Nucleus accumbens (tissue), 56 donors: ENCODE measurements around the gene SLC9A9.
A peak's percentile ranks its signal among the peaks of the same experiment; 100 is the strongest.

Experiments
- DNase-seq, 56 donors: peaks; one replicate each; lab custom pipeline; 2025; lab: John Stamatoyannopoulos, UW

The SLC9A9 gene

DNA sequence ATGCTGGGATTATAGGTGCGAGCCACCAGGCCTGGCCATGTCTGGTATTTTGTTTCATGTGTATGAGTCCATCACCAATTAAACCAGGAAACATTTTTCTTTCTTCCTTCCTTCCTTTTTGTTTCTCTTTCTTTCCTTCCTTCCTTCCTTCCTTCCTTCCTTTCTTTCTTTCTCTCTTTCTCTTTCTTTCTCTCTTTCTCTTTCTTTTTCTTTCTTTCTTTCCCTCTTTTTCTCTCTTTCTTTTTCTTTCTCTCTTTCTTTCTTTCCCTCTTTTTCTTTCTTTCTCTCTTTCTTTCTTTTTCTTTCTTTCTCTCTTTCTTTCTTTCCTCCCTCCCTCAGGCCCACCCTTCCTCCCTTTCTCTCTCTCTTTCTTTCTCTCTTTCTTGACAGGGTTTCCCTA lies 83.4 kb downstream of the SLC9A9 start:
- no peak for DNase-seq

DNA sequence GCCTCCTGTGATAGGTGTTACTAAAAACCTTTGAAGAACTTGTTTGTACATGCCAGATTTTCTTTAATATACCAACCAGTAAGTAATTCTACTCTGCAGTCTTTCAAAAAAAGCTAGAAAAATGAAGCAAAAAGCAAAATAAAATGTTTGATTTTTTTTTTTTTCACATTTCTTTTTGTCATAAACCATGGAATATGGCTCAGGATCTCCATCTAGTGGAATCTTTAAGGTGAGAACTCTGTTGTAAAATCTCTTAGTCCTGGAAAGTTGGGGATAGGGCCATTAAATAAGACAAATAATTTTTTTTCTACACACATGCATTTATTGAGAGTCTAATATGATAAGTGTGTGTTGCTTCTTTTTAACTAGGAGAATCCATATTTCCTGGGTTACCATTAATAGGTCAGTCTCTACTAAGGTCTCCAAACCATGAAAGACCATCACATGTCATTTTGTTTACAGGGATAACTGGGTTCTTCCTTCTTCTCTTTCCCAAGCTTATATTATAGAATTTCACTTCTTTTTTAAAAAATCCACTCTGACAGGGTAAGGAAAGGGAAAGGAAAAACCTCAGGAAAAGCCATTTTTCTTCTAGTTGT lies 84.6 kb downstream of the SLC9A9 start:
- DNase-seq = no peak

DNA sequence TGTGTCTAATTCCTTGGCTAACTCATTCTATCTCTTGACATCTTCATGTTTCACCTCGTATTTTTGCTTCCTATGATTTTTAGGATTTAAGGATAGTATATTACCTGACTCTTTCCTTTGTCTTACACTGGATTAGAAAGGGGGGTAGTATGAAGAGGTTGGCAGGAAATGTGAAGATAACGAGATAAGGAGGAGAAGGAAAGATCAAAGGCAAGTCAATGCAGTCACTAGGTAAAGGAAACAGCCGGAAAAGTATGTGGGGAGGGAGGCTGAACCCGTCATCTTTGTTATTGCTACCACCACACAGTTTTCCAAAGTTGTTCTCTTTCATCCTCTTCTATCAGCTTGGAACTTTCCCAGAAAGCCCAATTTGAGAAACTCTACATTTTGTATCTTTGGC lies 90.6 kb downstream of the SLC9A9 start:
- DNase-seq = no peak

GRCh38 chr3:143755978-143756377 lies 92.3 kb downstream of the SLC9A9 start:
- no peak for DNase-seq

GRCh38 chr3:143754090-143754489 lies 94.2 kb downstream of the SLC9A9 start:
- DNase-seq = no peak

- DNase-seq = no peak
These were observed 94.8 kb downstream of the SLC9A9 start for GRCh38 chr3:143753456-143753855.

DNA sequence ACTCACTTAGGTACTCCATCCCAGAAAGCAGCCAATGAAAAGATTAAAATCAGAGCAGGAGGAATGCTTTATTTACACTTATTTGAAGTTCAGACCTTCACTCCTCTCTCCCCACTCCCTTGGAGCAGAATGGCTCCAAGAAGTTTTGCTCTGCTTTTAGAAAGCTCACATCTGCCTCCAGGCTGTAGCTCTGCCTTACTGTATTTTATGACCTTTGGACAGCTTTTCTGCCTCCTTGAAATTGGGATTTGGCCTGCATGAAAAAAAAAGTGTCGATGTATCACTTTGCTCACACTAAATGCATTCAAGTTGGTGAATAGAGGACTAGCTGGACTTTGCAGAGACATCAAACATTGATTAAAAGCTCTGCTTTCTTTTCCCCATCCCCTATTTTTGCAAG lies 95.3 kb downstream of the SLC9A9 start:
- no peak for DNase-seq

DNA sequence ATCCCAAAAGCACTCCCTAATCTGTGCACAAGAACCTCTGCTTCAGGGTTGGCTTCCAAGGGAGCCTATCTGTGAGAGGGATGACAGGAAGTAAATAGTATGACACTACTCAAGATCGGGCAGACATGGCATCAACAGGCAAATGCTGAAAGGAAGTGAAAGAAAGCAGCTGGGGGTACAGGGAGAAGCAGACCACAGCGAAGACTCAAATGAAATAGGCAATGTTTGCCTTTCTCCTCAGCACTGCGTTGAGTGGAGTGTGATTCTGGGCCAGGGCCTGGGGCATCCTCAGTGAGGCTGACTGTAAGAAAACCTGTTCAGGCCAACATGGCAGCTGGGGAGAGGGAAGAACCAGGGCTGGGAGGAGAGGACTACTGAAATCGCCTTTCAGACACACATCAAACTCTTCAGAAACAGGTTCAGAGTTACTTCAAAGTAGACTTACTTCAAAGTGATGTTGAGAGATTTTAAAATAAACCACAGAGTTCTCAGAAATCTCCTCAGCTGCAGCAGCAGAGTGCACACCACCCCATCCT lies 96.6 kb downstream of the SLC9A9 start:
- DNase-seq = no peak

DNA sequence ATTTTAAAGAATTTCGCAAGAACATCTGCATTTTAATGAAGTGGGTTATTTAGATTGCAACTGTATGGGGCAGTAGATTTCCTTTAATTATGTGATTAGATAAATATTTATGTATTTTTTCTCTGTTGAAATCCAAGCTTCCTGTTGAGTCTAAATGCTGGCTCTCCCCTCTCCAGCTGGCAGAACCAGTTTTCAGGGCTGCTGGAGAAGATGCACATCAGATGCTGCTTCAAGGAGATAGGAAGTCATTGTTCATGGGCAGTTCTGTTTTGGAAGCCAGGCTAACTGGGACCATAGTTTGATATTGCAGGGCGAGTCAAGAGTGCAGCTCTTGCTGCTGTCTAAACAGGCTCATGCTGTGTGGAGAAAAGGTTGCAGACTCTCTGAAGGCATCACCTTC lies 97.4 kb downstream of the SLC9A9 start:
- no peak for DNase-seq

DNA sequence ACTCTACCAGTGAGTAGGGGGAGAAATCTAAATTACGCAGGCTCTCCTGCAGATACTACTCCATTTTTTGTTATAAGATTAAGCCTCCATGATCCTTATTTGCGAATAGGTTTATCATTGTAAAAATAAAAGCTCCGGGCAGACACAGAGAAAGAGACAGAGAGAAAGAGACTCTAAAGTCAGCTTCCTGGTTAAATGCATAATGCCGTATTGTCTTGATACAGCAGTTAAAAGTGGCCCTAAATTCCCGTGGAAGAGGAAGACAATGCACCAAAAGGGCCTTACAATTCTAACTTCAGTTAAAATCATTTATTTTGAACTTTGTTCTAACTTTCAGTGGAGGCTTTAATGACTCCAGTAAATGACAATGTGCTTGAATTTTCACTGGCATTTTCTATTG lies 98.3 kb downstream of the SLC9A9 start:
- no peak for DNase-seq

GRCh38 chr3:143737065-143737464 lies 111.2 kb downstream of the SLC9A9 start:
- no peak for DNase-seq

DNA sequence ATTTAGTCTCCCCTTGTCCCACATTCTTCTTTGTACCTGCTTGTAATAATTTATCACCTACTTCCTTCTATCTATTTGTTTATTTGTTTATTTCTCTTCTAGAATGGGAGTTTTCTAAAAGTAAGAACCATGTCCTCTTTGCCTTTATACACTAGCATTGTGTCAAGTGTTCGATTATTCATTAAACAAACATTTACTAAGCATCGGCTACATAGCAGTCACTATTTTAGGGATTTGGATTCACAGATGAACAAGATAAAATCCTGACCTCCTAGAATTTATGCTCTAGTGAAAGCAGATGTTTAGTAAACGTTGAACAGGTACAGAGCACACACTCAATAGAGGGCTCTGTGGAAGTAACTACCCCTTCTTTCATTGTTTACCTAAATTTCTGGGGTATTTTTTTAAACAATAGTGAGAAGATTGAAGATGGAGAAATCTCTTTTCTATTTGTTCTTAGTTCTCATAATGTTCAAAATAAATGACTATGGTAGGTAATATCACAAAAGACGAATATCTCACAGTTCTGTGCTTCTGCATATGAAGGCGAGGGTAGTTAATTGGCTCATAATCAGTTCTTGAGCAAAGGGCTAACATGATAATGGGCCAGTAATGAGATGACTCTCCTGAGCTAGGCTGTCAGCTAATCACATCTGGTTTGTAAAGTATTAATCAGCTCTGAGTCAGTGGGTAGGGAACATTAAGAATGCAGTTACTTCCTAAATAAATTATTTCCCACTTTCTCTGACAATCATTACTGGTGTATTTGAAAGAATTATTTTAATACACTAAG lies 111.9 kb downstream of the SLC9A9 start:
- no peak for DNase-seq

GRCh38 chr3:143731776-143732175 lies 116.5 kb downstream of the SLC9A9 start:
- DNase-seq = no peak

DNA sequence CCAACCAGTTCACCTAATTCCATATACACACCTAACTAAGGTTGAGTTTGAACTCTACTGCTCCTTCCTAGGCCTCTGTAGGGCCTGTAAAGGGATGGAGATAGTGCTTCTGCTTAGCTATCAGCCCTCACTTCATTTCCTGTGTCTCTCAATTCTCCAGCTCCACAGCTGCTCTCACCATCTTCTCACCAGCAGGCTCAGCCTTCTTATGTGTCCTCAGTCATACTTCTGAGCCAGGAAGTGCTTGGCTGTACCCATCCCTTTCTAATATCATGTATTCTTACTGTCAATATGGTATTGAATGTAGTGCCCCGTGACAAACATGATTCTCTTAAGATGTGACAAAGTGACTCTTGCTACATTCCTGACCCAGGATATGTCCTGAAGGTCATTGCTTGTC lies 116.9 kb downstream of the SLC9A9 start:
- no peak for DNase-seq

DNA sequence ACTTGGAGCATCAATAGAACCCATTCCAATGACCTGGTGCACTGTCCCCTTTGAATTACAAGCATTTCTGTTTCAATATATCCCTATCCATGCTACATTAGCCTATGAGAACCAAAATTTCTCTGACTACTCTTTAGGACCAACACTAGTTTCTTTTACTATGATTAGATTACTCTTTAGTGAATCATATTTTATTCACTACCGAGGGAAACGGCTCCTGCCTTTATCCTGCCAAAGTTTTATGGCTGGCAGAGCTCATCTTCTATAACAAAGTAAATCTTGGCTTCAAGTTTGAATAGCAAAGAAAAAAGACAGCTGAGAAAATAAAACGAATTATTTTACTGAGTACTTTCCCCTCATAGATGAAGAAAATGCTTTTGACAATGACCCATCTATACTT lies 120.9 kb downstream of the SLC9A9 start:
- DNase-seq = no peak

GRCh38 chr3:143726727-143727126 lies 121.5 kb downstream of the SLC9A9 start:
- DNase-seq = no peak

DNA sequence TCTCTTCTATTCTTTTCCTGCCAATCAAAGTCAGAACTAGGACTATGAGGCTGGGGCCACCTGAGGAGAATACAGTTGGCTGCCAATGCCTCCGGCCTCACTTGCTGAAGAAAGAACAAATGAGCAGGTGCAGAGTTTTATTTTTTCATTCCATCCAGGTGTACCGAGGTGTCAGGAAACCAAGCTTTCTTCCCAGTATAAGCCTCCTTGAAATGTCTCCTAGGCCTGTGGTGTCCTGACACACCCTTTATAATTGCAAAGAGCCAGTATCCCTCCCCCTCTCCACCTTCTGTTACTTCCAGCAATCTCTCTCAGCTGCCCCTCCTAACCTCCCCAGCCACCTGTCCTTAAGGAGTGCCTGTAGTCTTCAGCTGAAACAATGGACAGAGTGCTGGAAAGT lies 127.9 kb downstream of the SLC9A9 start:
- DNase-seq = no peak

- DNase-seq = peak in 16 of 56 donors; percentile 3 to 55 (median 22)
These were observed 129.8 kb downstream of the SLC9A9 start for GRCh38 chr3:143718463-143718862.

GRCh38 chr3:143716731-143717130 lies 131.5 kb downstream of the SLC9A9 start:
- no peak for DNase-seq

DNA sequence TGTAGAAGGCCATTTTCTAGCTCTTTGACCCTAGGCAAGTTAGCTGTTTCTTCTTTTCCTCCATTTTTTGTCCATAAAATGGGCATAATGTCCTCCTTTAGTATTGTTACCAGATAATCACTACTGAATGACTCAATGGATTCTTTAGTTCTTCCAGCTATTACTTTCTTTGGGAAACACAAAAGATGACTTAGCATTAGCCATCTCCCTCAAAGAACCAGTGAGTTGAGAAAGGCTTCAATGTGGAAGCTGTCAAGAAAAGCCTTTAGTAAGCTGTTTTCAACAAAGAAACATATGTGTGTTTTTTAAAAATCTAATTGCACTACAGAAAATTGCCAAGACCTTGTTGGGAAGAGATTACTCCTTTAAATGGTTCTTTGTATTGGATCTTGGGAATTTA lies 135.7 kb downstream of the SLC9A9 start:
- DNase-seq = no peak

DNA sequence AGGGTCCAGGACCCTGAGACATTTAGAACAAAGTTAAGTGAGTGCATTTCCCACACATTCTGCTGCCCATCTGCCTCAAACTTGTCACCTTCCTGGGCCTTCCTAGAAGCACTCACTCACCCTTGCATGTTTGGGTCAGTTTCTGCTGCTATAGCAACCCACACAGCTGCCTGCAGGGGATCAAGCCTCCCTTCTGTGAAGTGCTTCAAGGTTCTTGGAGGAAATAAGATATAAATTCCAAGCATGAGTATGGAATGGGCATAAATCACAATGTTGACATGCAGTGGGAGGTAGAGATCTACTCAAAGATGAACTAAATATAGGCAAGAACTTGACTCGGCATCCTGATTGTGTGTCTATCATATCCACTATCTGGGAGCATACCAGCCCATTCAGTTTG lies 140.4 kb downstream of the SLC9A9 start:
- no peak for DNase-seq

DNA sequence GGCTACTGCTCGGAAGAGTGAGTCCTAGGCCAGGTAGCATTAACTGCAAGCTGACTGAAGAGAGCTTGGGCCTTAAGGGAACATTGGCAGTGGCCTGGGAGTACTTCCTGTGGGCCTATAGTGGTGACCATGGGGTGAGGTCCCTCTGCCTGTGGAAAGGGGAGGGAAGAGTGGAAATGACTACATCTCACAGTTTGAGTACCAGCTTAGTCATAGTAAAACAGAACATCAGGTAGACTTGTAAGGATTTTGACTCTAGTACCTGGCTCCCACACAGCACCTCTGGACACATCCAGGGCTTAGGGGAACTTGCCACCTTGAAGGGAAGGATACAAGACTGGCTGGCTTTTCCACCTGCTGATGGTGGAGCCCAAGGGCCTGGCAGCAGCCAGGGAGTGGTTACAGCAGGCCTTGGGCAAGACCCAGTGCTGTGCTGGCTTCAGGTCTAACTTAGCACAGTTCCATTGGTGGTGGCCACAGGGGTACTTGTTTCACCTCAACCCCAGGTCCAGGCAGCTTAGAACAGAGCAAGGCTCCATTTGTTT lies 147.8 kb downstream of the SLC9A9 start:
- no peak for DNase-seq
